ENCODE measurements around the gene HTRA2.

Gene HTRA2

GRCh38 chr2:74501335-74502071 is 28.2 kb upstream of the HTRA2 start:
- no peak for DNase-seq

GRCh38 chr2:74502147-74502719 is 27.5 kb upstream of the HTRA2 start:
- DNase-seq = peak; percentile 17

GRCh38 chr2:74502720-74503505 is 26.8 kb upstream of the HTRA2 start:
- DNase-seq = peak; percentile 64

- no peak for DNase-seq
These were observed 25.9 kb upstream of the HTRA2 start for GRCh38 chr2:74503506-74504475.

- no peak for DNase-seq
These were observed 25.1 kb upstream of the HTRA2 start for GRCh38 chr2:74504591-74504990.

GRCh38 chr2:74505448-74506246 is 24.1 kb upstream of the HTRA2 start:
- no peak for DNase-seq

- DNase-seq = peak; percentile 97
These were observed 22.4 kb upstream of the HTRA2 start, which contains the start of gene PCGF1 for GRCh38 chr2:74507145-74507925. Gene PCGF1 (minus strand): TSS chr2:74507695. CDS start chr2:74507668, 27 bp downstream.

GRCh38 chr2:74507926-74508520 is 21.7 kb upstream of the HTRA2 start:
- peak; percentile 71 for DNase-seq

- DNase-seq = no peak
These were observed 19.5 kb upstream of the HTRA2 start for GRCh38 chr2:74510272-74510671.

- peak; percentile 7 for DNase-seq
These were observed 18.4 kb upstream of the HTRA2 start for GRCh38 chr2:74511104-74511989.

- DNase-seq = no peak
These were observed 16.8 kb upstream of the HTRA2 start for GRCh38 chr2:74512744-74513604.

- DNase-seq = peak; percentile 17
These were observed 15.9 kb upstream of the HTRA2 start for GRCh38 chr2:74513605-74514367.

- DNase-seq = peak; percentile 33
These were observed 15.1 kb upstream of the HTRA2 start, which contains the start of gene TLX2 for GRCh38 chr2:74514368-74515270. Gene TLX2 (plus strand): TSS chr2:74514450. CDS start chr2:74514807, 357 bp downstream.

- no peak for DNase-seq
These were observed 14.3 kb upstream of the HTRA2 start for GRCh38 chr2:74515271-74515980.

- no peak for DNase-seq
These were observed 13.6 kb upstream of the HTRA2 start for GRCh38 chr2:74515981-74516633.

All from NCI-H69 (cell line).